Suprapubic skin (tissue), 3 donors: ENCODE measurements around the gene CTBP2.

Experiments used
- CTCF ChIP-seq, 2 donors: fragments of 200-600 bp in 1 of 2; fragments of 450-650 bp in 1 of 2; sonication (generic) in 1 of 2; IDR thresholded peaks; one replicate each; pipeline ENCODE4 v1.5.1; 2016 to 2019; ENCODE audit warnings: antibody characterized with exemption in 2 of 2, mild to moderate bottlenecking in 1 of 2, moderate library complexity in 1 of 2
- POLR2AphosphoS5 ChIP-seq, 3 donors: sonication (generic); formaldehyde crosslinking; IDR thresholded peaks; one replicate each; pipeline ENCODE4 v1.6.1; 2017; ENCODE audit warnings: antibody characterized with exemption in 3 of 3

- TF ChIP-seq CTCF (IDR thresholded peaks at IDR 0.05) = no peak
- no peak for TF ChIP-seq POLR2AphosphoS5 (IDR thresholded peaks at IDR 0.05)
Measured at GRCh38 chr10:125103466-125103865, 56.9 kb downstream of the CTBP2 start.
